CD4-positive, alpha-beta T cell treated with Interleukin-21 for 1 hour (primary cell): ENCODE data around the gene PCGF3.
"Not testable (repeated sequence)": the region's sequence is repeated elsewhere in the genome, so short reads cannot be mapped to it uniquely, and the experiment has no call there.

Source experiments
- DNase-seq: peaks from one replicate; pipeline ENCODE4 v3.0.0-alpha.2; 2020

Gene PCGF3

DNA sequence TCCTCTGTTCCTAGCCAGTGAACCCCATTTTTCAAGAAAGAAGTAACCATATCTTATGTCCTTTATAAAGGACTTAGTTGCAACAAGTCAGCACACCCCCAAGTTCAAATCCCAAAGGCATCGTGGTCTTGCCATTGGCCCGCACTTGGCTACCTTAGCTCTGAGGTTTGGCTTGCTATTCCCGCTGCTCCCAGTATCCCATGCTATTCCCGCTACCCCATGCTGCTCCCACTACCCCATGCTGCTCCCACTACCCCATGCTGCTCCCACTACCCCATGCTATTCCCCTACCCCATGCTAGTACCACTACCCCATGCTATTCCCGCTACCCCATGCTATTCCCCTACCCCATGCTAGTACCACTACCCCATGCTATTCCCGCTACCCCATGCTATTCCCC is 37.4 kb upstream of the PCGF3 start:
- DNase-seq: not testable (repeated sequence)

DNA sequence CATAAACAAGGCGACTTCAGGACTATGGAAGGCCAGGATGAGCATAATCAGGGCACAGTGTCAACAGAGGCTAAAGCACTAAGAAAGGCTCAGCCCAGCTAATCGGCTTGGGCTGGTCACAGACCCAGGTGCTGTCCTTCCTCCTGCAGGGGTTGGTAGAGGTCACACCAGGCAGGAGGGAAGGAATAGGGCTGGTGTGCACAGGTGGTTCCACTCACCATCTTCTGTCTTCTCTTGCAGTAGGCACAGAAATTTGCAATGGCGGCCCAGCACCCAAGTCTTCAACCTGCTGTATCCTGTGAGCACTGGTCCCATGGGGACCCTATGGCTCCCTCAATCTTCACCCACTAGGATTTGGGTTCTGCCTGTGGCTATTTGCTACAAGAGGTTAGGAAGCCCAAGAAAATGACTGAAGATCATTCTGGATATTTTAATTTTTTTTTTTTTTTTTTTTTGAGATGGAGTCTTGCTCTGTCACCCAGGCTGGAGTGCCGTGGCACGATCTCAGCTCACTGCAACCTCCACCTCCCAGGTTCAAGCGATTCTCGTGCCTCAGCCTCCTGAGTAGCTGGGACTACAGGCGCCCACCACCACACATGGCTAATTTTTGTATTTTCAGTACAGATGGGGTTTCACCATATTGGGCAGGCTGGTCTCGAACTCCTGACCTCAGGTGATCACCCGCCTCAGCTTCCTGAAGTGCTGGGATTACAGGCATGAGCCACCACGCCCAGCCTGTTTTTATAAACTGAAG is 35.6 kb upstream of the PCGF3 start:
- DNase-seq: not testable (repeated sequence)

DNA sequence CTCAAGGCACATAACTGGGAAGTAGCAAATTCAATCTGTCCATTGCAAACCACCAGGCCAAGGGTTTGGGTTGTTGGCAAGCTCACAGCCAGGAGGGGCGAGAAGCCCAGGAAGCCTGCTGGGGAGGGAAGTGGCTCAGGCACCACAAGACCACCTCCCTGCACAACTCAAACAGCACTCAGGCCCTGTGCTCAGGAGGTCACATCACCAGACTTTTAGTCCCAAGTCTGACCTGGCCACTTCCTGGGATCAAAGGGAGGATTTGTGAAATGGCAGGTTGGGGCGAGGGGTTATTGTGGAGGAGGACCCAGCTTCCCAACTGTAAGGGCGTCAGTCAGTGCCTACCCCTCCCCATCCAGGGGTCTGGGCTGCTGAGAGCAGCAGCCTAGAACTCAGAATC is 33.9 kb upstream of the PCGF3 start:
- no peak for DNase-seq

DNA sequence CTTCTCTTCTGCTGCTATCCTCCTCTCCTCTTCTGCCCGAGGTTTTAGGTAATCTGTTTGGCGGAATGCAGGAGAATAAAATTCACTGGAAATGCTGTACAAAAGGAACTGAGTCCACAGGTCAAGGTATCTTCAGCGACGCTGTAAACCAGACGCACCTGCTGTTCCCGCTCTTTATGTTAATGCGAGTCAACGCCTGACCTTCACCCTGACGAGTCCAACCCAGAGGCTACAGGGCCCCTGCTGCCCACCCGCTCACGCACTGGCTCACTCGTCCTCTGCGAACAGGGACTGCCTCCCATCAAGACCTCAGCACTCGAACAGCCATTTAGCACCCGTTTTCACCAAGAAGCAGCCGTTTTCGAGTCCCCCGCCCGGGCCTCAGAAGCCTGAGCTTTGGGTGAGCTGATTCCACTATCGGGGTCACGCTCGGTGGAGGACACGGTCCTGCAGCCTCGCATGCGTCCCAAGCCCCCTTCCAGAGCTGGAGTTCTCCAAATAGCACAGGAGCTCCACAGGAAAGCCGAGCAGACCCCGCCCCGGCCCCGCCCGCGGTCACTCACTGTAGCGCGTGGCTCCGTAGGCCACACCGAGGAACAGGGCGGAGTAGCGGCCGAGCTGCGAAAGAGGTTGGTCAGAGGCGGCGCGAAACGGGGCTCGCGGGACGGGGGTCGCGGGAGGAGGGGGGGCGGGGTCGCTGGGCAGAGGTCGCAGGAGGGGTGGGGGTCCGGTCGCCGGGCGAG is 32.1 kb upstream of the PCGF3 start:
- no peak for DNase-seq

DNA sequence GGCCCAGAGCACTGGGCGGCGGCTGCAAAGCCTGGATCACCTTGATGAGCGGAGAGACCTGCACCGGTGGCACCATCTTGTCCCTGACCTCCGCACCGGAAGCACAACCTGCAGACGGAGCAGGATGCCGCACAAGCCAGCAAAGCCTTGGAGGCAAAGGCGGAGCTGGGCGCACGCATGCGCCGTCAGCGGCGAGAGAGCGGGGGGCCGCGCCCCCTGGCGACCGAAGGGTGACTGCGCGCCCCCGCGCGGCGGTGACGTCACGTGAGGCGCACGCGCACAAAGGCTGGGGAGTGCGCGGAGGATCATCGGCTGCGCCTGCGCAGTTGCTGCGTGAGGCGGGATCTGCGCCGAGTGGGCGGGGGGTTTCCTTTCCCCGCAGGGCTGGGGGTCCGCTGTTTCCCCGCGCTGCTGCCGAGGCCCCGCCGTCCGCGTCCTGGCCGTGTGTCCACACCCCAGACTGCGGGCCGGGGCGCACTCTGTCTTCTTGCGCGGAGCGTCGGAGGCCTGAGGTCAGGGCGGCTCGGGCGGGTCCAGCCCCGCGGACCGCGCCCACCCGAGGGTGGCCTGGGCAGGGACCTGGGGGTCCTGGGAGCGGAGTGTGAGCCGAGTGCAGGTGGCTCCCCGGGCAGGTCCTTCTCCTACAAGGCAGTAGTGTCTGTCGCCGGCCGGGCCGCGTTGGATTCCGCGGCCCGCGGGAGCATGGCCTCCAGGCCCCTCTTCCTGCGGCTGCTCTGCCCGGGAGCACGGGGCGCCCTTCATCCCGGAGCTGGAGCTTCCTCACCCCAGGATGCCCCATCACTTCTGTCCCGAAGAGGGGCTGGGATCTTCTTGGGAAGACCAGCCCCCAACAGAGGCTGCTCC is 31.2 kb upstream of the PCGF3 start, which contains the start of the genes ATP5ME and MYL5:
Gene ATP5ME, minus strand, starts transcription at position 105 of the 864 bp plus-strand sequence. Its CDS starts 29 bp downstream, at position 76.
Gene MYL5, plus strand, starts transcription at position 371 of the 864 bp plus-strand sequence. CDS start 3,485 bp downstream, outside the sequence.
- peak; percentile 97 for DNase-seq

DNA sequence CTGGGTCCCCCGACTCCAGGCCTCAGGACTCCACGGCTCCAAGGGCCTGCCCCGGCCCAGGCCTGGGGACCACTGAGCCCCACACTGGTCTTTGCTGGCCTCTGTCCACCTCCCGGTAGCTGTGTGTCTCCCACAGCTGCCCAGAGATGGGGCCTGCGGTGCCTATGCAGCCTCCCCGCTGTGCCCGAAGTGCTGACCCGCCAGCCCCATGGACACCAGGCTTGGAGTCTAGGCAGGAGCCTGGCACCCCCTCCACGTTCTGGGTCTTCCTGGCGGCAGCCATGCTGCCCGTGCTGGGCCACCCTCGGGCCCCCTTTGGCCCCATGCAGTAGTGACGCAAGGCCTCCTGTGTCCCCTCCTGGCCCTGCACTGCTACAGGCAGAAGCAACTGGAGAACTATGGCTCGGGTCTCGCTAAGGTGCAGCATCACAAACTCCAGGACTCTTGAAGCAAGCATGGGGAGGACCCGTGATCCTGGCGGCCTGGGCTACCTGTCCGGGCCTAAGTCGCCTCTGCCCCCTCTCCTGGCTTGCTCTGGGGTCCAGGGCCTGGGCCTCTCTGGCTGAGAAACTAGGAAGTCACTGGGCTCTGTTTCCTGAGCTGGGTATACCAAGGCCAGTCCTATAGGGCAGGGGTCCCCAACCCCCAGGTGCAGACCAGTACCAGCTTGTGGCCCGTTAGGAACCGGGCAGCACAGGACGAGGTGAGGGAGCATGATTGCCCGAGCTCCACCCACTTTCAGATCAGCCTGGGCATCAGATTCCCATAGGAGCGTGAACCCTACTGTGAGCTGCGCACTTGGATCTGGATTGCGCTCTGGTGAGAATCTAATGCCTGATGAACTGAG is 30.4 kb upstream of the PCGF3 start:
- DNase-seq: no peak

DNA sequence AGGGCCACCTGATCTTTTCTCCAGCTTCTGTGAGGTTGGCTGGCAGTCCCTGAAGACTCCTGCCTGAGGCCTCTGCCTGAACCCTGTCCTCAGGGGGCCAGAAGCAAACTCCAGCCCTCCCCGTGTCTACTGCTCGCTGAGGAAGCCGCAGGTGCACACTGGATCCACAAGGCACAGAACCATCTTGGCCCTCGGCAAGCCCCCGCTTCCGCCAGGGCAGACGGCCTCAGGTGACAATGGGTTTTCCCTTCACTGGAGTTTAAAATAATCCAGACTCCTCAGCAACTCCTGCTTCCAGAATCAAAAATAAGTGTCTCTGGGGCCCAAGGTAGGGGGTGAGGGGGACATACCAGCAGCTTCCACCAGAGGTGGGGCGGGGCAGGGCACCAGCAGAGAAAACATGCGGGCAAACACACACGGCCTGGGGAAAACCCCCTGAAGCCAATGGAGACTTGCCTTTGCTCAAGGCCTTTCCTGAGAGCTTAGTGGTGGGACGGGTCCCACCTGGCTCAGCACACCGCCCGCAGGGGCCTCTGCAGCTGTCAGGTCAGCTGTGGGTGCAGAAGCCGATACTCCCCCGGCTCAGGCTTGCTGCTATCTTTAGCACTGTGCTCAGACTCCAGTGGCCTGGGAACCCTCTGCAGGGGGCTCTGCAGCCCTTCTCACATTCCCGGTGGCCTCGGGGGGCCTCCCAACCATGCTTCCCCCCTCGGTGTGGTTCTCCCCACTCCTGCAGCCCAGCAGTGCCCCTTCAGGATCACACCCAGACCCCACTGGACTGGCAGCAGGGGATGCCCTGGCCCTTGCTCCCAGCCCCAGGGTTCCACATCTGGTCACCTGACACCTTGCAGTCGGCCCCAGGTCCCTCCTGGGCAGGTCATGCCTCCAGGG is 29.4 kb upstream of the PCGF3 start:
- no peak for DNase-seq

DNA sequence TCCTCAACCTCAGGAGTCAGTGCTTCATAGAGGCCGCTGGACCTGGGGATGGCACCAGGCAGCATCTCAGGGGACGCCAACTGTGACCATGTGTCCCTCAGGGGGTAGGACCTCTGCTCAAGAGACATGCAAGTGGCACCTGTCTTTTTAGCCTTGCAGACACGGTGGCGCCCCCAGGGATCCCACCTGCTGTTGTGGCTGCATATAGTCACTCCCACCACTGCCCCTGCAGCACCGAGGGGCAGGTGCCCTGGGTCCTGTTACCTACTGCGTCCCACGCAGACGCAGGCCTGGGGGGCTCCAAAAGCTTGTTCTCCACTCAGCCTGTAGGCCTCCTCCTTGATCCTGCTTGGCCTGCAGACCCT is 28.8 kb upstream of the PCGF3 start:
- no peak for DNase-seq

DNA sequence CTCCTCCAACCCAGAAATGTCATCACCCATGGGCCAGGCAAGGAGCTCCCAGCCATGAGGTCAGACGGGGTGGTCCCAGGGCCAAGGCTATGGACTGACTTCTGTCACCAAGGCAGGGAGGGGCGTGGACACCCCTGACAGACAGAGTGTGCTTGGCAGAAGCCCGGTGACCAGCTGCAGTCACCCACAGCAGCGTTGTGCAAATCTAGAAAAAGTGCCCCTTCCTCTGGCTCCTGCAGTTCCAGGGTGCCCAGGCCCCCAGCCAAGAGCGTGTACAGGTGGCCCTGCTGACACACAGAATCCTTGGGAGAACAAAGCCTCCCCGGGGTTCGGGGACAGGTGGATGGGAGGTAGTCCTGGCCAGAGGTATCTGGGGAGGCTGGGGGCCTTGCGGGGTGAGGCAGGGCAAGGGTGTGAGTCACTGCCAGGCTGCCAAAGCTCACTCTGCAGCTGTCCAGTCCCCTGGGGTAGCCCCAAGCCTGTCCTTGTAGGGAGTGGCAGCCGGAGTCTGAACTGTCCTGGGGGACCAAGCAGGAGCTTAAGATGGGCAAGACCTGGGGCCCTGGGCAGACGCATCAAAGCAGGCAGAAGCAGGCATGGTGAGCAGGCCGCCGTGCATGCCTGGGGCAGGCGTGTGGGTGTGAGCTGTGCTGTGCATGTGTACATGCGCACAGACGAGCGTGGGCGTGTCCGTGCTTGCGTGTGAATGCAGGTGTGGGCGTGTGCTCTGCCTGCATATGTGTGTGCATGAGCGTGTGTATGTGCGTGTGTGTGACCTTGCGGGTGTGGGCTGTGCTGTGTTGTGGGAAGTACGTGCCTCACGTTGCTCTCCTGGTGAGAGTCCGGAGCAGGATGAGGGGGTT is 28.0 kb upstream of the PCGF3 start:
- peak; percentile 42 for DNase-seq

DNA sequence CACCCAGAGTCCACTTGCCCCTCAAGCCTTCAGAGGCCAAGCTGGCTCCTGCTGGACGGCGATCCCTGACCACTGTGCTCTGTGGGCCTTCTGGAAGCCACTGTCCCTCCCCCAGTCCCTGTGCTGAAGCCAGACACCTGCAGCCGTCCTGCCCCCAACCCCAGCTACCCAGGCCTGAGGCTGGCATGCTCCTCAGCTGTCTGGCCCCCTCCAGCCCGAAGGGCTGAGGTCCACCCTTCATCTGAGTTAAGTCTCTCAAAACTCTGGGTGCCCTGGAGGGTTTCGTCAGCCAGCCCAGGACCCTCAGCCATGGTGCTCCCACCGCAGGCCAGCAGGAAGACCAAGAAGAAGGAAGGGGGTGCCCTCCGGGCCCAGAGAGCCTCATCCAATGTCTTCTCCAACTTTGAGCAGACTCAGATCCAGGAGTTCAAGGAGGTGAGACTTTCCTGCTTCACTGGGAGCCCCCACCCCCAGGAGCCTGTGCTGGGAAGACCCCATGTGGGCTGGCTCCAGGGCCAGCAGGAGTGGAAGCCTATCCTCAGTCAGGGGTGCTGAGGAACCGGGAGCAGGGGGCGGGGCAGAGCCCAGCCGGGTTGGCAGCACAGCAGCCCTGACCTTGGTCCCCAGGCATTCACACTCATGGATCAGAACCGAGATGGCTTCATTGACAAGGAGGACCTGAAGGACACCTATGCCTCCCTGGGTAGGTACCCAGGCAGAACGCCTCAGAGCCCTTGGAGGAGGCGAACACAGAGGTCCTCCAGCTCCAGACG is 27.1 kb upstream of the PCGF3 start:
- DNase-seq: no peak

DNA sequence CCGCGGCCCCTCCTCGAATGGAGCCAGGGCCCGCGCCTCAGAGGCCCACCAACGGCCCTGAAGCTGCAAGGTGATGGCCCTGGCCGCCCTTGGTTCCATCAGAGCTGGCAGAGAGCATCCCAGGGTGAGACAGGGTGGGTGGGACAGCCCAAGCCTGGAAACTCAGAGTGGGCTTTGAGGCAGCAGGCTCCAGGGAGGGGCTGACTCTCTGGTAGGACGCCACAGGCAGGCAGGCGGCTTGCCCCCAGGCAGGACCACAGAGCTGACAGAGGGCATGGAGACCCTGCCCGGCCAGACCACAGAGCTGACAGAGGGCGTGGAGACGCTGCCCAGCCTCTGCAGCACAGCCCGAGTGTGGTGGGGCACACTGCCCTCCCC is 26.5 kb upstream of the PCGF3 start:
- no peak for DNase-seq

DNA sequence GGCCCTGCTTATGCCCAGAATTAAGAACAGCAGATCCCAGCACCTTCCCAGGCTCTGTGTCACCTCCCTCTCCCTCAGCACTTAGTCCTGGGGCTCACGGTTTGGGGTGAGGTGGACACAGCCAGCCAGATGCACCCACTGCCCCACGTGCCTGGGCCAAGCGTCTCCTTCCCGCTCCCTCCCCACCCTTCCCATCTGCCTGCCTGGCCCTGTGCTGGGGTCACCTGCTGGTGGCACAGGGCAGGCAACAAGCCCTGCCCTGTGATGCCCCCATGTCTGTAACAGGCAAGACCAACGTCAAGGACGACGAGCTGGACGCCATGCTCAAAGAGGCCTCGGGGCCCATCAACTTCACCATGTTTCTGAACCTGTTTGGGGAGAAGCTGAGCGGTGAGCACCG is 26.0 kb upstream of the PCGF3 start:
- DNase-seq: no peak

DNA sequence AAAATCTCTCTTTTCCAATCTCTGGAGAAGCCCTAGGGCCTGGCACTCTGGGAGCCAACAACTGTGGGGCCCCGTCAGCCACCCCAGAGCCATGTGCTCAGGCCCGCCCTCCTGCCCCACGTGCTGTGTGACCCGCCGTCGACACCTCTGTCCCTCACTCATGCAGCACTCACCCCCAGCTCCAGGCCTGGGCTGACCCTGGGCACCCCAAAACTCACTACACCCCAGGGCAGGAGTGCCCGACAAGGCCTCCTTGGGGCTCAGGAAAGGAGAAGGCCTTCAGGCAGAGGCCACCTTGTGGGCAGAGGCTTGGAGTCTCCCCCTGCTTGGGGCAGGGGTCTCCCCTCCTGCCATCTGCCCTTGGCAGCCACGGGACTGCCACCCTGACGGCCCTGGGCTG is 25.5 kb upstream of the PCGF3 start:
- no peak for DNase-seq

DNA sequence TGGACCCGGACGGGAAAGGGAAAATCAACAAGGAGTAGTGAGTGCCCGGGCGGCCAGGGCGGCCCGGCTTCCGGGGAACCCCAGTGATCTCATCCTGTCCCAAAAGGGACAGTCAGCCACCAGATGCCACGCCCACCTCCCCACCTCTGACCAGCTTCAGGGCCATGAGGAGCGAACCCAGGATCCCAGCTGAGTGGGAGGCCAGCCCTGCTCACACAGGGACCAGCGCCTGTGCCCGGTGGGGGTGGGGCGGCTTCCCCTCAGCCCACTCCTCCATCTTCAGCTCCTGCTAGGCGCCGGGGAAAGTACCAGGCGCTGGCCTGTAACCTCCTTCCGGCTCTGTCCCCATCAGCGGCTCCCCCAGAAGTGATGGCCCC is 25.1 kb upstream of the PCGF3 start:
- peak; percentile 48 for DNase-seq

DNA sequence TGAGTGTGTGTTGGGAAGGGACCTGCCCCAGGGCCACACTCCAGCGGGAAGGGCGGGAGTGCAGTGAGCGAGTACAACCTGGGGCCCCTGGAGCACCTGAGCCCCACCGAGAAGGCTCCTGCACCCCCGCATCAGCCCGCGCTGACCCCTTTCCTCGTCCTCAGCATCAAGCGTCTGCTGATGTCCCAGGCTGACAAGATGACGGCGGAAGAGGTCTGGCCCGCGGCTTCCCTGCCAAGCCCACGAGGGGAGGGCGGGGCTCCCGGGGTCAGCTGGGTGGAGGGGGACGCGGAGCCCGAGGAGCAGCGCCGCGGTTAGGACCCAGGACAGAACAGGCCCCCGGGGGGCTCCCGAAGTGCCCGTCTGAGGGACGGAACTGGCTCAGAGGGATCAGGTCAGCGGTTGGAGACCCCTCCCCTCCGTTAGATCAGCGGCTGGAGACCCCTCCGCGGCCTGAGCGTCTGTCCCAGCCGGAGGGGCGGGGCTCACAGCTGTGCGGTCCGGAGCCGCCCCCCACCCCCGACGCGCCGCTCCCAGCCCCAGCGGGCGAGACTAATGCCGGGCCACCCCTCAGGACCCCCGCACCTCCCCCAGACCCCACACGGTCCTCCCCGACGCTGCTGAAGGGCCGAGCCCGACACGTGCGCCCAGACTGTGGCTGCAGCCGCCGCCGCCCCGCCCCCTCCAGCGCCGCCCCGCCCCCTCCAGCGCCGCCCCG is 24.5 kb upstream of the PCGF3 start:
- DNase-seq: peak; percentile 71

DNA sequence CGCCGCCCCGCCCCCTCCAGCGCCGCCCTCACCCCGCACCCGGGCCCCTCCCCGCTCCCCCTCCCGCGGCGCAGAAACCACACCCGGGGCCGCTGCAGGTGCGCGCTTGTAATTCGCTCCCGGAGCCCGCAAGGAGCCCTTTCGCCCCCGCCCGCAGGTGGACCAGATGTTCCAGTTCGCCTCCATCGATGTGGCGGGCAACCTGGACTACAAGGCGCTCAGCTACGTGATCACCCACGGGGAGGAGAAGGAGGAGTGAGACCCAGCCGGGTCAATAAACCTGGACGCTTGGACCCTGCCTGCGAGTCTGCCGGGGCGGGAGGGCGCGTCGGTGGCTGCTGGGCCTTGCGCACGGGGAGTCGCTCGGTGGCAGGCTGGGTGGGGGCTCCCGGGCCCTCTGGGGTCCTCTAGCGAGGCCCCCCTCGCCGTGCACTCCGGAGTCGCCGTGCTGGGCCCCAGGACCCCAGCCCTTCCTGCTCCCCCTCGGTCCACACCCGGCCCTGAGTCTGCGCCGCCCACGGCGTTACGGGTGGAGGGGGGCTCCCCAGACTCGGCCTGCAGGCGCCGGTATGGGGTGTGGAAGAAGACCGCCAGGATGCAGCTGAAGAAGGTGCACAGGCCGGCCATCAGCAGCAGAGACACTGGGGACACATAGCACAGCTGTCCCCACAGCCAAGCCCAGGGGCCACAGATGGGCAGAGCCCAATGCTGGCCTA is 23.7 kb upstream of the PCGF3 start:
- peak; percentile 69 for DNase-seq

DNA sequence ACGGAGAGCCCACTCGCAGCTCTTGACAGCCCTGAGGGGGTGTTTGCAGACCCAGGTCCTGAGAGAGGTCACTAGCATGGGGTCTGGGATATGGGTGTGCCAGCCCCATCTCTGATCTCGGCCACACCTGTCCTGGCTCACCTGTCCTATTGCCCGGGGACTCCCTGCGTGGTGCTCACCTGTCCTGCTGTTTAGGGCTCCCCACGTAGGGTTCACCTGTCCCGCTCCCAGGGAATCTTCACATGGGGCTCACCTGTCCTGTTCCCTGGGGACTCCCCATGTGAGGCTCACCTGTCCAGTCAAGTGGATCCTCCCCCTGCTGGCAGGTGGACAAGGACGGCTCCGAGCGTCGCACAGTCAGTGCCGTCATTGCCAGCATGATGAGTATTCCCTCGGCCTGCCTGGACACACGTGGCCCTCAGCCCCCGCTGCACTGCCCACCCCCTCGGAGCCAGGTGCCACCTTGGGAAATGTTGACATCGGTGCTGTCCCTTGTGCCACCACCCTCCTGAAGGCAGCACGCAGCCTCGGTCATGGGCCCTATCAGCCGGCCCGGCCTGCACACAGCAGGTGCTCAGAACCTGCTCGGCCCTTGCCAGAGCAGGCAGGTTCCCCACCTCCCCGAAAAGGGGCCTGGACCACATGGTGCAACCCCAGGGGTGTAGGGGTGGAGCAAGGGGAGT is 23.0 kb upstream of the PCGF3 start:
- DNase-seq: no peak
